ENCODE results near the gene FEN1.

The FEN1 gene

DNA sequence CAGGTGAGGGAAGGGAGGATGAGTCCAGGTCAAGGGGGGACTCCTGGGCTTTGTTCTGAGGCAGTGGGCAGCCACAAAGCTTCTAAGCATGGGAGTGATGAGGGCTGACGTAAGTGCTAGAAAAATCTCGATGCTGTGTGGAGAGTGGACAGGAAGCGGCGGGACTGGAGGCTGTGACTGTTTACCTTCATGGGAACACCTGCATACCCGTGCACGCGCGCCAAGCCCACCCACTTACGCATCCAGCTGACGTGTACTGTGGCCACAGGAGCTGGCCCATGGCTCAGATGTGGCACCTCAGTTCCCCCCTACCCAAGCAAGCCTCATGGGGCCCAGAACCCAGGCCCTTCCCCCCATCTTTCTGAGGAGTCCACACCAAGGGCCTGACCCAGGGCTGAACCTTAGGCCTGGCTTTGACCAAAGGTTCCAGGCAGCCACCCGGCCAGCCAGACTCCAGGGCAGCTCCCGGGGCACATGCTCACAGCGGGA lies 26.3 kb upstream of the FEN1 start:
- H3K27me3 ChIP-seq (ENCODE audit: control insufficient read depth in 1 of 2, insufficient read depth in 2 of 2, low read length in 2 of 2) = peaks cover 0 to 3% of the 10 kb centered on the region in 2 donors
- H3K36me3 ChIP-seq (ENCODE audit: control insufficient read depth in 1 of 2, insufficient read depth in 2 of 2, low read length in 2 of 2) = peaks cover 0 to 13% of the 10 kb centered on the region in 2 donors
- H3K9ac ChIP-seq (ENCODE audit: low read depth in 1 of 2, low read length in 2 of 2) = no peak overlapping the region
- peaks cover 7 to 14% of the 10 kb centered on the region in 2 donors for H3K4me1 ChIP-seq (ENCODE audit: control insufficient read depth in 1 of 2, insufficient read depth in 2 of 2, low read length in 2 of 2)
- no peak overlapping the region for H3K4me3 ChIP-seq (ENCODE audit: low read depth in 1 of 2, low read length in 2 of 2)
- no peak overlapping the region for H3K27ac ChIP-seq (ENCODE audit: low read depth, low read length)
- H3K9me3 ChIP-seq (ENCODE audit: control insufficient read depth in 1 of 2, low read length in 2 of 2) = no peaks in the 10 kb centered on the region

DNA sequence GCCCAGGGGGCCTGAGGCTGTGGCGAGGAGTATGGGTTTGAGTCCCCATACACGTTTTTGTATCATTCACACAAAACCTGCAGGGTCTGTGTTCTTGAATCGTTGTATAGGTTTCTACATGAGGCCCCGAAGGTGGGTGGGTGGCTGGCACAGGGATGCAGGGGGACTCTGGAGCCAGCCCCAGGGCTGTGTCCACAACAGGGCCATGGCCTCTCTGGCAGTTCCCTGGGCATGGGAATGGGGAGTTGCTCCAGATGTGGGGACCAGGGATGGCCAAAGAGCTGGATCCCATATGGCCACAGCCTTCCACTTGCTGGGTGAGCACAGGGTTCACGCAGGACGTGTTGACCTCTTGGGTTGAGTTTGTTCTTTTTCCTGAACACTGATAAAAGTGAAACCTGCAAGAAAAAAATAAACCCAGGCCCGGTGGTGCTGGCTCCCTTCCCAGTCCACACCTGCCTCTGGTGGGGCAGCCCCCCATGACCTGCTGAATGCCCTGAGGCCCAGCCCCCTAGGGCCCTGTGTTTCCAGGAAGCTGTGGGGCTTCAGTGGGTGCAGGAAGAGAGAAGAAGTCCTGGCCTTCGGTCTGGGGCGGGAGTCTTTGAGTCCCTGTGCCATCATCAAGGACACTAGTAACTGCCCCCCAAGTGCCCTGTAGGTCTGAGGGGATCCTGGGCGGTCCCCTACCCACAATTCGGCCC lies 24.2 kb upstream of the FEN1 start:
- no peak overlapping the region for H3K9ac ChIP-seq (ENCODE audit: low read depth in 1 of 2, low read length in 2 of 2)
- no peak overlapping the region for H3K4me3 ChIP-seq (ENCODE audit: low read depth in 1 of 2, low read length in 2 of 2)
- H3K36me3 ChIP-seq (ENCODE audit: control insufficient read depth in 1 of 2, insufficient read depth in 2 of 2, low read length in 2 of 2) = peaks cover 0 to 13% of the 10 kb centered on the region in 2 donors
- peaks cover 12 to 21% of the 10 kb centered on the region in 2 donors for H3K4me1 ChIP-seq (ENCODE audit: control insufficient read depth in 1 of 2, insufficient read depth in 2 of 2, low read length in 2 of 2)
- no peaks in the 10 kb centered on the region for H3K9me3 ChIP-seq (ENCODE audit: control insufficient read depth in 1 of 2, low read length in 2 of 2)
- H3K27ac ChIP-seq (ENCODE audit: low read depth, low read length) = no peak overlapping the region
- H3K27me3 ChIP-seq (ENCODE audit: control insufficient read depth in 1 of 2, insufficient read depth in 2 of 2, low read length in 2 of 2) = no peaks in the 10 kb centered on the region

- peaks cover 0 to 13% of the 10 kb centered on the region in 2 donors for H3K36me3 ChIP-seq (ENCODE audit: control insufficient read depth in 1 of 2, insufficient read depth in 2 of 2, low read length in 2 of 2)
- H3K4me3 ChIP-seq (ENCODE audit: low read depth in 1 of 2, low read length in 2 of 2) = no peak overlapping the region
- H3K27me3 ChIP-seq (ENCODE audit: control insufficient read depth in 1 of 2, insufficient read depth in 2 of 2, low read length in 2 of 2) = no peaks in the 10 kb centered on the region
- no peaks in the 10 kb centered on the region for H3K9me3 ChIP-seq (ENCODE audit: control insufficient read depth in 1 of 2, low read length in 2 of 2)
- H3K27ac ChIP-seq (ENCODE audit: low read depth, low read length) = no peak overlapping the region
- H3K9ac ChIP-seq (ENCODE audit: low read depth in 1 of 2, low read length in 2 of 2) = no peak overlapping the region
- H3K4me1 ChIP-seq (ENCODE audit: control insufficient read depth in 1 of 2, insufficient read depth in 2 of 2, low read length in 2 of 2) = peaks cover 12 to 21% of the 10 kb centered on the region in 2 donors
Measured at GRCh38 chr11:61769169-61769920, 23.4 kb upstream of the FEN1 start.

- peaks cover 0 to 13% of the 10 kb centered on the region in 2 donors for H3K36me3 ChIP-seq (ENCODE audit: control insufficient read depth in 1 of 2, insufficient read depth in 2 of 2, low read length in 2 of 2)
- peaks cover 12 to 21% of the 10 kb centered on the region in 2 donors for H3K4me1 ChIP-seq (ENCODE audit: control insufficient read depth in 1 of 2, insufficient read depth in 2 of 2, low read length in 2 of 2)
- H3K27me3 ChIP-seq (ENCODE audit: control insufficient read depth in 1 of 2, insufficient read depth in 2 of 2, low read length in 2 of 2) = no peaks in the 10 kb centered on the region
- H3K27ac ChIP-seq (ENCODE audit: low read depth, low read length) = no peak overlapping the region
- no peaks in the 10 kb centered on the region for H3K9me3 ChIP-seq (ENCODE audit: control insufficient read depth in 1 of 2, low read length in 2 of 2)
- no peak overlapping the region for H3K4me3 ChIP-seq (ENCODE audit: low read depth in 1 of 2, low read length in 2 of 2)
- H3K9ac ChIP-seq (ENCODE audit: low read depth in 1 of 2, low read length in 2 of 2) = no peak overlapping the region
Measured at GRCh38 chr11:61769946-61770683, 22.6 kb upstream of the FEN1 start.

GRCh38 chr11:61771195-61771894 lies 21.4 kb upstream of the FEN1 start:
- H3K27ac ChIP-seq (ENCODE audit: low read depth, low read length) = no peak overlapping the region
- H3K9me3 ChIP-seq (ENCODE audit: control insufficient read depth in 1 of 2, low read length in 2 of 2) = no peaks in the 10 kb centered on the region
- H3K9ac ChIP-seq (ENCODE audit: low read depth in 1 of 2, low read length in 2 of 2) = no peak overlapping the region
- H3K4me1 ChIP-seq (ENCODE audit: control insufficient read depth in 1 of 2, insufficient read depth in 2 of 2, low read length in 2 of 2) = peaks cover 12 to 28% of the 10 kb centered on the region in 2 donors
- no peak overlapping the region for H3K4me3 ChIP-seq (ENCODE audit: low read depth in 1 of 2, low read length in 2 of 2)
- H3K27me3 ChIP-seq (ENCODE audit: control insufficient read depth in 1 of 2, insufficient read depth in 2 of 2, low read length in 2 of 2) = no peaks in the 10 kb centered on the region
- peaks cover 0 to 12% of the 10 kb centered on the region in 2 donors for H3K36me3 ChIP-seq (ENCODE audit: control insufficient read depth in 1 of 2, insufficient read depth in 2 of 2, low read length in 2 of 2)

- H3K36me3 ChIP-seq (ENCODE audit: control insufficient read depth in 1 of 2, insufficient read depth in 2 of 2, low read length in 2 of 2) = peaks cover 3 to 8% of the 10 kb centered on the region in 2 donors
Measured at GRCh38 chr11:61771985-61772455, 20.7 kb upstream of the FEN1 start.

GRCh38 chr11:61773356-61773755 lies 19.4 kb upstream of the FEN1 start:
- Histone ChIP-seq H3K4me3 (ENCODE audit: low read depth in 1 of 2, low read length in 2 of 2) (no peak overlapping the region), H3K27me3 (ENCODE audit: control insufficient read depth in 1 of 2, insufficient read depth in 2 of 2, low read length in 2 of 2) (no peaks in the 10 kb centered on the region), H3K36me3 (ENCODE audit: control insufficient read depth in 1 of 2, insufficient read depth in 2 of 2, low read length in 2 of 2) (peaks cover 13 to 18% of the 10 kb centered on the region in 2 donors), H3K9me3 (ENCODE audit: control insufficient read depth in 1 of 2, low read length in 2 of 2) (no peaks in the 10 kb centered on the region), H3K4me1 (ENCODE audit: control insufficient read depth in 1 of 2, insufficient read depth in 2 of 2, low read length in 2 of 2) (peaks cover 9 to 19% of the 10 kb centered on the region in 2 donors), H3K27ac (ENCODE audit: low read depth, low read length) (no peak overlapping the region), H3K9ac (ENCODE audit: low read depth in 1 of 2, low read length in 2 of 2) (no peak overlapping the region)

More at GRCh38 chr11:61771985-61772455, 20.7 kb upstream of the FEN1 start:
- no peaks in the 10 kb centered on the region for H3K9me3 ChIP-seq (ENCODE audit: control insufficient read depth in 1 of 2, low read length in 2 of 2)
- no peaks in the 10 kb centered on the region for H3K27me3 ChIP-seq (ENCODE audit: control insufficient read depth in 1 of 2, insufficient read depth in 2 of 2, low read length in 2 of 2)
- H3K4me3 ChIP-seq (ENCODE audit: low read depth in 1 of 2, low read length in 2 of 2) = no peak overlapping the region
- no peak overlapping the region for H3K27ac ChIP-seq (ENCODE audit: low read depth, low read length)
- H3K9ac ChIP-seq (ENCODE audit: low read depth in 1 of 2, low read length in 2 of 2) = no peak overlapping the region
- H3K4me1 ChIP-seq (ENCODE audit: control insufficient read depth in 1 of 2, insufficient read depth in 2 of 2, low read length in 2 of 2) = peaks cover 12 to 25% of the 10 kb centered on the region in 2 donors

GRCh38 chr11:61773809-61774208 lies 18.9 kb upstream of the FEN1 start:
- Histone ChIP-seq H3K4me1 (ENCODE audit: control insufficient read depth in 1 of 2, insufficient read depth in 2 of 2, low read length in 2 of 2) (peaks cover 5 to 17% of the 10 kb centered on the region in 2 donors), H3K9ac (ENCODE audit: low read depth in 1 of 2, low read length in 2 of 2) (no peak overlapping the region), H3K27me3 (ENCODE audit: control insufficient read depth in 1 of 2, insufficient read depth in 2 of 2, low read length in 2 of 2) (no peaks in the 10 kb centered on the region), H3K4me3 (ENCODE audit: low read depth in 1 of 2, low read length in 2 of 2) (no peak overlapping the region), H3K36me3 (ENCODE audit: control insufficient read depth in 1 of 2, insufficient read depth in 2 of 2, low read length in 2 of 2) (peaks cover 17 to 22% of the 10 kb centered on the region in 2 donors), H3K27ac (ENCODE audit: low read depth, low read length) (no peak overlapping the region), H3K9me3 (ENCODE audit: control insufficient read depth in 1 of 2, low read length in 2 of 2) (no peaks in the 10 kb centered on the region)

GRCh38 chr11:61774411-61774810 lies 18.3 kb upstream of the FEN1 start:
- no peak overlapping the region for H3K27ac ChIP-seq (ENCODE audit: low read depth, low read length)
- peaks cover 5 to 14% of the 10 kb centered on the region in 2 donors for H3K4me1 ChIP-seq (ENCODE audit: control insufficient read depth in 1 of 2, insufficient read depth in 2 of 2, low read length in 2 of 2)
- no peaks in the 10 kb centered on the region for H3K9me3 ChIP-seq (ENCODE audit: control insufficient read depth in 1 of 2, low read length in 2 of 2)
- no peaks in the 10 kb centered on the region for H3K27me3 ChIP-seq (ENCODE audit: control insufficient read depth in 1 of 2, insufficient read depth in 2 of 2, low read length in 2 of 2)
- no peak overlapping the region for H3K4me3 ChIP-seq (ENCODE audit: low read depth in 1 of 2, low read length in 2 of 2)
- no peak overlapping the region for H3K9ac ChIP-seq (ENCODE audit: low read depth in 1 of 2, low read length in 2 of 2)
- H3K36me3 ChIP-seq (ENCODE audit: control insufficient read depth in 1 of 2, insufficient read depth in 2 of 2, low read length in 2 of 2) = peaks cover 17 to 27% of the 10 kb centered on the region in 2 donors

All from duodenal mucosa (tissue), 2 donors.